DMS153 treated with DMSO at 0.1 percent for 48 hours (cell line): ENCODE measurements around the gene NOM1.
"Not testable (repeated sequence)": the region's sequence is repeated elsewhere in the genome, so short reads cannot be mapped to it uniquely, and the experiment has no call there.

Experiments used
- DNase-seq: peaks from one replicate; lab custom pipeline; 2025; ENCODE audit not compliant: unreplicated experiment; lab: John Stamatoyannopoulos, UW

The NOM1 gene, protein sequence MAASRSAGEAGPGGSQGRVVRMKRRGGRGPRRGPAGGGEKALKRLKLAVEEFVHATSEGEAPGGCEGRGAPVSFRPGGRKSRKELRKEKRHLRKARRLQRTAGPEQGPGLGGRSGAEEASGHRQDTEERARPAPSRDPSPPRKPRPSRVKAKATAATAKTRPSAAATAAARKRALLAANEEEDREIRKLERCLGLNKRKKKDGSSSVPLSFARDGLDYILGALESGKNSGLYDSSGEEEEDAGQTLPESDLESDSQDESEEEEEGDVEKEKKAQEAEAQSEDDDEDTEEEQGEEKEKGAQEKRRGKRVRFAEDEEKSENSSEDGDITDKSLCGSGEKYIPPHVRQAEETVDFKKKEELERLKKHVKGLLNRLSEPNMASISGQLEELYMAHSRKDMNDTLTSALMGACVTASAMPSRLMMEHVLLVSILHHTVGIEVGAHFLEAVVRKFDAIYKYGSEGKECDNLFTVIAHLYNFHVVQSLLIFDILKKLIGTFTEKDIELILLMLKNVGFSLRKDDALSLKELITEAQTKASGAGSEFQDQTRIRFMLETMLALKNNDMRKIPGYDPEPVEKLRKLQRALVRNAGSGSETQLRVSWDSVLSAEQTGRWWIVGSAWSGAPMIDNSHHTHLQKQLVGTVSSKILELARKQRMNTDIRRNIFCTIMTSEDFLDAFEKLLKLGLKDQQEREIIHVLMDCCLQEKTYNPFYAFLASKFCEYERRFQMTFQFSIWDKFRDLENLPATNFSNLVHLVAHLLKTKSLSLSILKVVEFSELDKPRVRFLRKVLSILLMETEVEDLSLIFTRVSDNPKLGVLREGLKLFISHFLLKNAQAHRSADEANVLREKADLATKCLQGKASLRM

DNA sequence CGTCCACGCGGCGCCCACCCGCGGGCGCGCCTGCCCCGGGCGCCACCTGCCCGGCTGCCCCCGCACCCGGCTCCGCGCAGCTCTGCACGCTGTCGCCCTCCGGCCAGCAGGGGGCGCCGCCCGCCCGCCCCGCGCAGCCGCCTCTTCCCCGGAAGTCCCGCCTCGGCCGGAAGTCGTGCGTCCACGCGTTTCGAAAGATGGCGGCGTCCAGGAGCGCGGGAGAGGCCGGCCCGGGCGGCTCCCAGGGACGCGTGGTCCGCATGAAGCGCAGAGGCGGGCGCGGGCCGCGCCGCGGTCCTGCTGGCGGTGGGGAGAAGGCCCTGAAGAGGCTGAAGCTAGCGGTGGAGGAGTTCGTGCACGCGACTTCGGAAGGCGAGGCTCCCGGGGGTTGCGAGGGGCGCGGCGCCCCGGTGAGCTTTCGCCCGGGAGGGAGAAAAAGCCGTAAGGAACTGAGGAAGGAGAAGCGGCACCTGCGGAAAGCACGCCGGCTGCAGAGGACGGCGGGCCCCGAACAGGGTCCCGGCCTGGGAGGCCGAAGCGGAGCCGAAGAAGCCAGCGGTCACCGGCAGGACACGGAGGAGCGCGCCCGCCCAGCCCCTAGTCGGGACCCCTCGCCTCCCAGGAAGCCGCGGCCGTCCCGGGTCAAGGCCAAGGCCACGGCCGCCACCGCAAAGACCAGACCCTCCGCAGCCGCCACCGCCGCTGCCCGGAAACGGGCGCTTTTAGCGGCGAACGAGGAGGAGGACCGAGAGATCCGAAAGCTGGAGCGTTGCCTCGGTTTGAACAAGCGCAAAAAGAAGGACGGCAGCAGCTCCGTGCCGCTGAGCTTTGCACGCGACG is at the start of gene NOM1:
Gene NOM1 (plus strand): TSS at position 172 of the 840 bp plus-strand sequence. CDS start 26 bp downstream, at position 198.
- peak; percentile 48 for DNase-seq

DNA sequence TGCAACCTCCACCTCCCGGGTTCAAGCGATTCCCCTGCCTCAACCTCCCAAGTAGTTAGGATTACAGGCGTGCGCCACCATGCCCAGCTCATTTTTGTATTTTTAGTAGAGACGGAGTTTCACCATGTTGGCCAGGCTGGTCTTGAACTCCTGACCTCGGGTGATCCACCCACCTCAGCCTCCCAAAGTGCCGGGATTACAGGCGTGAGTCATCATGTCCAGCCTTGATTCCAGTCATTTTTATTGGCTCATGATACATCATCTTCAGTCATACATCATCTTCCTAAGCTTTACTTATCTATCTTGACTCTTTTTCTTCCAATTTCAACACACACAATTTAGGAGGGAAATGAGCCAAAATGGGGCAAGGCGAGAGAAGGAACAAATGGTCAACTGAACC is 49.4 kb upstream of the NOM1 start:
- DNase-seq, result not testable (repeated sequence)

DNA sequence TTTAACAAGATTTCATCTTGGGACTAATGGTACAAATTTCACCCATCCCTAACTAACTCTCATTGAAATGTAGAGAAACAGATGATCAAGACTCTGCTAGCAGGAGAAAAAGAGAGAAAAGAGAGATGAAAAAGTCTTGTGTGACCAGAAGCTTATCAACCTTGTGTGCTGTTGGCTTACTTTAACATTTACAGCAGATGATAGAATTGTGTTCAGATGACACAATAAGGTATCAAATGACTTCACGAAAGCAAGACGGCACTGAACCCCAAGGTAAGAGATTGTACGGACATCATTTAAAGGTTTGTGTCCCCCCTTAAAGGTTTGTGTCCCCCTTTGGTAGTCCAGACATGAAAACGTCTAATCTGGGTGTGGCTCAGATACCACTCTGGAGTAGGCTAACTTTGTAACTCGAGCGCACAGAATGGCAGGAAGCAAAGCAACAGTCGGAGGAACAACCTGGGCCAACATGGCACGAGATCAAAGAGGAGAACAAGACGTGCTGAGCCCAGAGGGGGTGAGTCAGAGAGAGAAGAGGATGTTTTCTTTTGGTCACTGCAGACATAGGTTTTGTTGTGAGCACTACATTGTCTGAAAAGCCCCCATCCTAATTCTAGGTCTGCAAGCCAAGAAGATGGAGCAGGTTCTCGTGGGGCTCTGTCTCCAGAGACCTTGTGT is 46.1 kb upstream of the NOM1 start:
- no peak for DNase-seq

DNA sequence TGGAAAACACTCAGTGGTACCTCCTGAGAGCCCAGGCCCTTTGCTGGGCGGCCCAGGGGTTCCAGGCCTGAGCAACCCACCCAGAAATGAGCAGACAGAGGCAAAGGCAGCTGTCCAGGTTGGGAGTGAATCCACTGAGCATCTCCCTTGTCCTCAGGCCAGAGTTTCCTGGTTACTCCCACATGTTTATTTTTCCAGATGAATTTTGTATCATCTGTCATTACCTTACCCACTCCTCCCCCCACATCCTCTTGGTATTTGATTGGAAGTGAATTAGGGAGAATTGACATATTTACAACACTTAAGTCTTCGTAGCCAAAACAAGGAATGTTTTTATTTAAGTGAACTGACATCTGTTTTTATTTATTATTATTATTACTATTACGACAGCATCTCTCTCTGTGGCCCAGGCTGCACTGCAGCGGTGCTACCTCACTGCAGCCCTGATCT is 43.3 kb upstream of the NOM1 start:
- no peak for DNase-seq

DNA sequence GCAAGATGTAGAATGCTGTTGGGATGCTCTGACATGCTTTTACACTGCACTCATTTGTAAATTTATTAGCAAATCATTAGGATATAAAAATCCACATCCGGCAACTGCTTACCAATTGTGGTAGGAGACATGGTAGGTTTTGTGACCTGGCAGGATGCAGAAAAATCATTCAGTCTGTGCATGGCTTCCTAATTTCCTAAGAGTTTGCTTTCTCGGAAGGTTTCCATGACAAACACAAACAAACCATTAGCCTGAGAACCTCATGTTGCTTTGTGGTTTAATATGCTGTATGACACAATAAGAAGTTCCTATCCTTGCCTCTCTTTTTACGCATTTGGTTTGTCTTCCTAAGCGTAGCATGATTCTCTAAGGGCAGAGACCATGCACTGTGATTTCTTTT is 41.9 kb upstream of the NOM1 start:
- DNase-seq, result no peak

DNA sequence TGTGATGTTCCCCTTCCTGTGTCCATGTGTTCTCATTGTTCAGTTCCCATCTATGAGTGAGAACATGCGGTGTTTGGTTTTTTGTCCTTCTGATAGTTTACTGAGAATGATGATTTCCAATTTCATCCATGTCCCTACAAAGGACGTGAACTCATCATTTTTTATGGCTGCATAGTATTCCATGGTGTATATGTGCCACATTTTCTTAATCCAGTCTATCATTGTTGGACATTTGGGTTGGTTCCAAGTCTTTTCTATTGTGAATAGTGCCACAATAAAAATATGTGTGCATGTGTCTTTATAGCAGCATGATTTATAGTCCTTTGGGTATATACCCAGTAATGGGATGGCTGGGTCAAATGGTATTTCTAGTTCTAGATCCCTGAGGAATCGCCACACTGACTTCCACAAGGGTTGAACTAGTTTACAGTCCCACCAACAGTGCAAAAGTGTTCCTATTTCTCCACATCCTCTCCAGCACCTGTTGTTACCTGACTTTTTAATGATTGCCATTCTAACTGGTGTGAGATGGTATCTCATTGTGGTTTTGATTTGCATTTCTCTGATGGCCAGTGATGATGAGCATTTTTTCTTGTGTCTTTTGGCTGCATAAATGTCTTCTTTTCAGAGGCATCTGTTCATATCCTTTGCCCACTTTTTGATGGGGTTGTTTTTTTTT is 39.8 kb upstream of the NOM1 start:
- not testable (repeated sequence) for DNase-seq

DNA sequence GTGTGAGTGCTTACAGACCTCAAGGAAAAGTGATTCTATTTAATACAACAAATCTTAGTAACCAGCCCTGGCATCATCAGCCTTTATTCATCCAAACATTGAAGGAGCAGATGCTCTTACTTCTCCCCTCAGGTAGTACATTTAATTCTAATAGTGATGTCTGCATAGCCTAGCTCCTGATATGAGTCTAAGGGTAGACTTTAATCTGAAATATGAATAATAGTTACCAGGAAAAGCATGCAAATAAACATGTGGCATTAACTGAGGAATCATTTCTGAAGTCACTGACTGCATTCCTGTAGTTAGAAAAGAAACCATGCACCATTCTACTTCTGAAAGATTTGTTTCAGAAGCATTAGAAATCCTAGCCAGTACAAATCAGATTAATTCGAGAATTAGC is 30.9 kb upstream of the NOM1 start:
- no peak for DNase-seq

DNA sequence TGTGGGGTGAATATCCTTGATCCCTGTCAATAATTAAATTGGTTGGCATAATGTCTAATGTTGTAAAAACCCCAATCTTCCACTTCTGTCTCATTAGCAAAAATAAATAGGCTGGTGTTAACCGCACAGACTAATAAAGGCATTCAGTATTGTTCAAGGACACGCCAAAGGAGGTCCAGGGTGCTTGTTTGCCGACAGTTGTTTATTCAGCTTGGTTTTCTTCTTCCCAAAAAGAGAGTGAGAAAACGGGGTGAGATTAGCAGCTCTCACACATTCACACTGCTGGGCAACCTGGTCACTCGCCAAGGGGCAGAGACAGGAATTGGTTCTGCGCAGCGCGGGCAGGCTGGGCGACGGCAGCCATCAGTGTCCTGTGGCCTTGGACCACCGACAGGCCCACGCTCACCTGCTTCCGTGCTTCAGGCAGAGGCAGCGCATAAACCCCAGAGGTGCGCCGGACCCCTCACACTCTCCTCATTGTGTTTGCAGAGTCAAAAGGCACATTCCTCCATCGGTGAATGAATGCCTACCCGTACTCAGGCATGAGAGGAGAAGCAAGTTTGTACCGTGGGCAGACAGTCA is 30.3 kb upstream of the NOM1 start:
- DNase-seq, result no peak

DNA sequence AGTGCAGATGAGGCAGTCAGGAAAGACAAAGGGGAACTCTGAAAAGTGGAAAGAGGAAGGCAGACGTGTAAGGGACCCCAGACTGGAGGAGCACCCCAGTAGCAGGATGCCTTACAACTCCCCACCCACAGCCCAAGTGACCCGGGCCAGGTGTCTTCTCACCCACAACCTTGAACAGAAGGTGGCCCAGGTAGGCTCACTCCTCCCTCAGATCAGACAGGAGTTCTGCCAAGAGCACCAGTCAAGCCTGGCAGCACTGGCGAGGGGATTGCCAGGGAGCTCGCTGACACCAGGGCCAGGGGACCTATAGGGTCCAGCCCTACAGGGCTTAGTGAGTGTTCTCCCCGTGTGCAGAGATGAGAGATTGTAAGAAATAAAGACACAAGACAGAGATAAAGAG is 29.4 kb upstream of the NOM1 start:
- DNase-seq, result no peak

DNA sequence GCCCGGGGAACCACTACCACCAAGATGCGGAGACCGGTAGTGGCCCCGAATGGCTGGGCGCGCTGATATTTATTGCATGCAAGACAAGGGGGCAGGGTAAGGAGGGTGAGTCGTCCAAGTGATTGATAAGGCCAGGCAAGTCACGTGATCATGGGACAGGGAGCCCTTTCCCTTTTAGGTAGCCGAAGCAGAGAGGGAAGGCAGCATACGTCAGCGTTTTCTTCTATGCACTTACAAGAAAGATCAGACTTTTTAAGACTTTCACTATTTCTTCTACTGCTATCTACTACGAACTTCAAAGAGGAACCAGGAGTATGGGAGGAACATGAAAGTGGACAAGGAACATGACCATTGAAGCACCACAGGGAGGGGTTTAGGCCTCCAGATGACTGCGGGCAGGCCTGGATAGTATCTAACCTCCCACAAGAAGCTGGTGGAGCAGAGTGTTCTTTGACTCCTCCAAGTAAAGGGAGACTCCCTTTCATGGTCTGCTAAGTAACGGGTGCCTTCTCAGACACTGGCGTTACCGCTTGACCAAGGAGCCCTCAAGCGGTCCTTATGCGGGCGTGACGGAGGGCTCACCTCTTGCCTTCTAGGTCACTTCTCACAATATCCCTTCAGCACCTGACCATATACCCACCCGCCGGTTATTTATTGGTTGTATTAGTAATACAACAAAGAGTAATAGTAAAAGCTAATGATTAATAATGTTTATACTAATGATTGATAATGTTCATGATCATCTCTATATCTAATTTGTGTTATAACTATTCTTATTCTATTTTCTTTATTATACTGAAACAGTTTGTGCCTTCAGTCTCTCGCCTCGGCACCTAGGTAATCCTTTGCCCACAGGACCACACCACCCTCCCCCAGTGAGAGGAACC is 28.8 kb upstream of the NOM1 start:
- not testable (repeated sequence) for DNase-seq

DNA sequence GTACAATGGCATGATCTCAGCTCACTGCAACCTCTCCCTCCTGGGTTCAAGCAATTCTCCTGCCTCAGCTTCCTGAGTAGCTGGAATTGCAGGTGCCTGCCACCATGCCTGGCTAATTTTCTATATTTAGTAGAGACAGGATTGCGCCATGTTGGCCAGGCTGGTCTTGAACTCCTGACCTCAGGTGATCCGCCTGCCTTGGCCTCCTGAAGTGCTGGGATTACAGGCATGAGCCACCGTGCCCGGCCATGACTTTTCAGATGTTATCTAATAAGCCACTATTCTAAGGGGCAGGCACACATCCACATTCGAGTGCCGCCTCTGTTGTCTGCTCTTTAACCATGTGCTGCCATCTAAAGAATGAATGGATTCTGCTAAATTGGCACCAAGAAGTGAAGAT is 27.2 kb upstream of the NOM1 start:
- not testable (repeated sequence) for DNase-seq

DNA sequence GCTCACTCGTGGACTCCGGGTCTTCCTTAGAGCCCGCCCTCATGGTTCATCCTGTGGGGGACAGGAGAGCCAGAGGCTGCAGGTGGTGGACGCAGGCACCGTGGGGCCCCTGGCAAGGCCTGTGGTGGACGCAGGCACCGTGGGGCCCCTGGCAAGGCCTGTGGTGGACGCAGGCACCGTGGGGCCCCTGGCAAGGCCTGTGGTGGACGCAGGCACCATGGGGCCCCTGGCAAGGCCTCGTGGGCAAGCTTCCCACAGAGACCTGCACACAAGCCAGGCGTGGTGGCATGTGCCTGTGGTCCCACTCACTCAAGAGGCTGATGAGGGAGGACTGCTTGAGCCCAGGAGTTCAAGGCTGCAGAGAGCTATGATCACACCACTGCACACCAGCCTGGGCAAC is 23.7 kb upstream of the NOM1 start:
- not testable (repeated sequence) for DNase-seq

DNA sequence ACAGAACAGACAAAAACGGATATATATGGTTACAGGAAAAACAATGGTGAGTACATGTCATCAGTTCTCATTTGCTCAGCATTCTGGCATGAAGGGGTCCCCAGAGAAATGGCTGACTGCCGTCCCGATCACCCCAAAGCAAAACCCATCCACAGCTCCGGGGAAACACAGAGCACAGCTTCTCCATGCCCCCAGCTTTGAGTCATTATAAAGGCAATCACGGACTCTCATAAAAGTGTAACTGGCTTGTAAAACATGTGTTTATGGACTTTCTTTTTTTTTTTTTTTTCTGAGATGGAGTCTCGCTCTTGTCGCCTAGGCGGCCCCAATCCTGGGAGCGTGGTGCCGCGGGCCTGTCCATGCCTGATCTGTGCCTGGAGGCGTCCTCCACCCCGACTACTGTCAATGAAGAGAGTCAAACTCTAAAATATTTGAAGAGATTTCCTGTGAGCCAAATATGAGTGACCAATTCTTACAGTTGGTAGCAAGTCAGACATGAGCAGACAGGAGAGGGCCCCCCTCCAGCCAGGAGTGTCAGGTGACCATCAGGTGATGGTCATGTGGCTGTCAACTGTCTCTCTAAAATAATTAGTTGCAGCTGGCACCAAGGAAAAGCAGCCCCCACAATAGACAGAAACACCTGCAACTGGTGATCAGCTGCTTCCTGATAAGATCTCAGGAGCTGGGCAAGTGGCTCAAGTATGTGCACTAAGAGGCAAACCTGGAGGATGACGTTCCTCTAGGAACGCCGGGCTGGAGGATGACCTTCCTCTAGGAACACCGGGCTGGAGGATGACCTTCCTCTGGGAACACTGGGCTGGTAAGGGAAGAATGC is 21.7 kb upstream of the NOM1 start:
- DNase-seq, result no peak

DNA sequence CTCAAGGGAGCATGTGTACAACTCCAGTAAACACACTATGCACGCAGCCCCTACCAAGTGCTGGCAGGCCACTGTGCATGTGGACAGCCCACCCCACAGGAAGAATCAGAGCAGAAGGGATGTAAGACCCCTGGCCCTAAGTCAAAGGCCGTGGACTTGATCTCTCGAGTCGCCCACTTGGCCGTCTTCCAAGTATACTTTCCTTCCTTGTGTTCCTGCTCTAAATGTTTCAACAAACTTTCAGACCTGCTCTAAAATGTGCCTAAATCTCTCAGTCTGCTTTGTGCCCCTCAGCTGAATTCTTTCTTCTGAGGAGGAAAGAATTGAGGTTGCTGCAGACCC is 21.1 kb upstream of the NOM1 start:
- DNase-seq, result no peak

DNA sequence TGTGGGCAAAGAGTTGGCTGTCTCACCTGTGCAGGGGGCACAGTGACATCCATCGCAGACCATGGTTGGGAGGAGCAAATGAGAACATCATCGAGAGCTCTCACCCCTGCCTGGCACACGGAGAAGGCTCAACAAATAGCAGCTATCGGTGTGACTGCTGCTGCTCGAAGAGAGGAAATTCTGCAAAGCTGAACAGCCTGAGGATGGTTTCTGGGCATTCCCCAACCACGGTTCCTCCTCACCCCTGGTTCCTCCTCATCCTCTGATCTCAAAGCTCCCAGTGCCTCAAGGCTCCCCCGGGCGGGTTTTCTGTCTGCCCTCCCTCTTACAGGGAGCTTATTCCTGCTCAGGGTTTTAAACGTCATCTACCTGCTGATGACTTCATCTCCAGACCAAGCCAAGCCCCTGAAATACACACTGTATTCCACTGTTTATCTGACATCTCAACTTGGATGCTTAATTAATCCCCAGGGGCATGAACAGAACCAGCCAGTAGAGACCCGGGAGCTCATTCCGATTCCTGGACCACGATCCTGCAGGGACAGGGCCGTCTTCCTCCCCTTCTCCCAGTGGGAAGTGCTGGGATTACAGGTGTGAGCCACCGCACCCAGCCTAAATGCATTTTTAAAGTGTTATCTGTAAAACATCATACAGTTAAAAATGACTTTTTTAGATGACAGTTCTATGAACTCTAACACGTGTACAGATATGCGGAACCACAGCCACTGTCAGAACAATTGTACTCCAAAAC is 19.5 kb upstream of the NOM1 start:
- DNase-seq, result no peak

DNA sequence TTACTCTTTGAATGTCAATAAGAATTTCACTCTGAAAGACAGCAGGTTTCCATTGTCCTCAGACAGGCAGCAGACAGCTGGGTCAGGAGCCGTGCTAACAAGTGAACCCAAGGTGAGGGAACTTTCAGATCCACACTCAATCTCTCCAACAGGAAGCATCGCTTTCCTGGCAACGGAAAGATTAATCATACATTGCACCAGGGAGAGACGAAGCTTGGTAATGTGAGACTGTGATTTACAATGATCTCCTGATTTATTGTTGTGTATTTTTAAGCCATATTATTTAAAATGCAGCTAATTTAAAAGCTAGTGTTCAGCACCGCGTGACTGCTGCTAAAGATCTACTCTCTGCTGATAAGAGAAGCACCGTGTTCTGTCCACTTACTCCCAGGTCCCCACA is 17.5 kb upstream of the NOM1 start:
- no peak for DNase-seq

DNA sequence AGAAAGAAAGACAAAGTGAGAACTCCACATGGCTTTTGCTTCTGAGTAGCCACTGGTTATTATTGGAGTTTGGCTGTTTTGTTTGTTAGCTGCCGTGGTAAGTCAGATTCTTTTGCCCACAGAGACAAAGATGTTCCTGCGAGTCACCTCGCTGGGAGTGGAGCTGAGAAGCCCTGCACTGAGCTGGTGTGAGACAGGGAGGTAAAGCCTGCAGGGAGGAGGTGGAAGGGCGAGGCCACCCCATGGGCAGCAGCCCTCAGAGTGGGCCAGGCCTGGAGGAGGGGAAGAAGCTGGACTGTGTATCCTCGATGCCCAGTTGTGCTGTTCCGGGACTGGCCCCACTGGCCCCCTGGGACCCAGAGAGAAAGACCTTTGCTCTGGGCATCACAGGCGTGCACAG is 14.3 kb upstream of the NOM1 start:
- no peak for DNase-seq
